HCT116 (cell line): ENCODE results near the gene PLAAT2.

ENCODE experiments used
- ATF3 ChIP-seq: IDR thresholded peaks from 2 replicates; pipeline ENCODE4 v1.6.1; 2012
- EZH2 ChIP-seq: fragments of 200-600 bp; sonication (generic); IDR thresholded peaks from 2 replicates; pipeline ENCODE4 v1.6.1; 2017; ENCODE audit warnings: antibody characterized with exemption, mixed run types
- POLR2A ChIP-seq: IDR thresholded peaks from 2 replicates; pipeline ENCODE4 v1.7.0; 2011; ENCODE audit warnings: borderline replicate concordance; ENCODE audit not compliant: insufficient read depth, insufficient read length; ENCODE audit errors: extremely low read depth
- POLR2AphosphoS5 ChIP-seq: IDR thresholded peaks from 2 replicates; pipeline ENCODE4 v1.6.1; 2011; ENCODE audit warnings: mild to moderate bottlenecking, low read depth, low read length, moderate library complexity
- RAD21 ChIP-seq: IDR thresholded peaks from 2 replicates; pipeline ENCODE4 v1.6.1; 2012; ENCODE audit warnings: low read depth, mild to moderate bottlenecking
- SIN3A ChIP-seq: IDR thresholded peaks from 2 replicates; pipeline ENCODE4 v1.6.1; 2012; ENCODE audit warnings: low read depth
- SP1 ChIP-seq: IDR thresholded peaks from 2 replicates; pipeline ENCODE4 v1.6.1; 2012; ENCODE audit warnings: low read depth
- SRF ChIP-seq: IDR thresholded peaks from 2 replicates; pipeline ENCODE4 v1.6.1; 2012; ENCODE audit warnings: low read depth
- TCF7L2 ChIP-seq: IDR thresholded peaks from 2 replicates; pipeline ENCODE4 v1.7.0; 2011; ENCODE audit warnings: borderline replicate concordance, inconsistent platforms; ENCODE audit not compliant: insufficient read depth, insufficient read length; ENCODE audit errors: extremely low read depth
- ZBTB33 ChIP-seq: IDR thresholded peaks from 2 replicates; pipeline ENCODE4 v1.6.1; 2011; ENCODE audit warnings: mild to moderate bottlenecking, low read length, moderate library complexity; ENCODE audit not compliant: insufficient replicate concordance; ENCODE audit errors: extremely low read depth
- ZNF274 ChIP-seq: fragments of 200-500 bp; sonication (Bioruptor generic); IDR thresholded peaks from 2 replicates; pipeline ENCODE4 v1.6.1; 2014; ENCODE audit warnings: mild to moderate bottlenecking, low read depth, low read length, inconsistent platforms
- TF ChIP-seq, protein P1 (sequence below), 3 experiments: fragments of 200-600 bp in 1 of 3; sonication (generic) in 1 of 3; IDR thresholded peaks in 2 of 3; conservative IDR thresholded peaks in 1 of 3; 2 replicates each; pipeline ENCODE4 v1.5.1; 2012 to 2017; ENCODE audit warnings: low read depth in 2 of 3, low read length in 2 of 3, antibody characterized with exemption in 1 of 3, borderline replicate concordance in 1 of 3, control low read depth in 1 of 3, mild to moderate bottlenecking in 1 of 3, mixed read lengths in 1 of 3, mixed run types in 1 of 3, moderate library complexity in 1 of 3; ENCODE audit not compliant: insufficient read depth in 1 of 3
- TF ChIP-seq, protein P2 (sequence below): IDR thresholded peaks from 2 replicates; pipeline ENCODE4 v1.6.1; 2012; ENCODE audit warnings: low read depth

GRCh38 chr11:63505857-63506528, 57.2 kb downstream of the PLAAT2 start, which contains the start of gene LGALS12:
- TF ChIP-seq TCF7L2 (no peak), POLR2AphosphoS5 (no peak), POLR2A (no peak), ZBTB33 (no peak), EZH2 (no peak), RAD21 (no peak), SP1 (no peak), SRF (no peak), SIN3A (no peak), ATF3 (no peak), ZNF274 (no peak)
- TF ChIP-seq, protein P1, sequence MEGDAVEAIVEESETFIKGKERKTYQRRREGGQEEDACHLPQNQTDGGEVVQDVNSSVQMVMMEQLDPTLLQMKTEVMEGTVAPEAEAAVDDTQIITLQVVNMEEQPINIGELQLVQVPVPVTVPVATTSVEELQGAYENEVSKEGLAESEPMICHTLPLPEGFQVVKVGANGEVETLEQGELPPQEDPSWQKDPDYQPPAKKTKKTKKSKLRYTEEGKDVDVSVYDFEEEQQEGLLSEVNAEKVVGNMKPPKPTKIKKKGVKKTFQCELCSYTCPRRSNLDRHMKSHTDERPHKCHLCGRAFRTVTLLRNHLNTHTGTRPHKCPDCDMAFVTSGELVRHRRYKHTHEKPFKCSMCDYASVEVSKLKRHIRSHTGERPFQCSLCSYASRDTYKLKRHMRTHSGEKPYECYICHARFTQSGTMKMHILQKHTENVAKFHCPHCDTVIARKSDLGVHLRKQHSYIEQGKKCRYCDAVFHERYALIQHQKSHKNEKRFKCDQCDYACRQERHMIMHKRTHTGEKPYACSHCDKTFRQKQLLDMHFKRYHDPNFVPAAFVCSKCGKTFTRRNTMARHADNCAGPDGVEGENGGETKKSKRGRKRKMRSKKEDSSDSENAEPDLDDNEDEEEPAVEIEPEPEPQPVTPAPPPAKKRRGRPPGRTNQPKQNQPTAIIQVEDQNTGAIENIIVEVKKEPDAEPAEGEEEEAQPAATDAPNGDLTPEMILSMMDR (IDR thresholded peaks at IDR 0.05 in 2 of 3, conservative IDR thresholded peaks at IDR 0.05 in 1 of 3; ENCODE audit: borderline replicate concordance in 1 of 3, insufficient read depth in 1 of 3, low read depth in 2 of 3, low read length in 2 of 3) = no peak
- TF ChIP-seq, protein P2, sequence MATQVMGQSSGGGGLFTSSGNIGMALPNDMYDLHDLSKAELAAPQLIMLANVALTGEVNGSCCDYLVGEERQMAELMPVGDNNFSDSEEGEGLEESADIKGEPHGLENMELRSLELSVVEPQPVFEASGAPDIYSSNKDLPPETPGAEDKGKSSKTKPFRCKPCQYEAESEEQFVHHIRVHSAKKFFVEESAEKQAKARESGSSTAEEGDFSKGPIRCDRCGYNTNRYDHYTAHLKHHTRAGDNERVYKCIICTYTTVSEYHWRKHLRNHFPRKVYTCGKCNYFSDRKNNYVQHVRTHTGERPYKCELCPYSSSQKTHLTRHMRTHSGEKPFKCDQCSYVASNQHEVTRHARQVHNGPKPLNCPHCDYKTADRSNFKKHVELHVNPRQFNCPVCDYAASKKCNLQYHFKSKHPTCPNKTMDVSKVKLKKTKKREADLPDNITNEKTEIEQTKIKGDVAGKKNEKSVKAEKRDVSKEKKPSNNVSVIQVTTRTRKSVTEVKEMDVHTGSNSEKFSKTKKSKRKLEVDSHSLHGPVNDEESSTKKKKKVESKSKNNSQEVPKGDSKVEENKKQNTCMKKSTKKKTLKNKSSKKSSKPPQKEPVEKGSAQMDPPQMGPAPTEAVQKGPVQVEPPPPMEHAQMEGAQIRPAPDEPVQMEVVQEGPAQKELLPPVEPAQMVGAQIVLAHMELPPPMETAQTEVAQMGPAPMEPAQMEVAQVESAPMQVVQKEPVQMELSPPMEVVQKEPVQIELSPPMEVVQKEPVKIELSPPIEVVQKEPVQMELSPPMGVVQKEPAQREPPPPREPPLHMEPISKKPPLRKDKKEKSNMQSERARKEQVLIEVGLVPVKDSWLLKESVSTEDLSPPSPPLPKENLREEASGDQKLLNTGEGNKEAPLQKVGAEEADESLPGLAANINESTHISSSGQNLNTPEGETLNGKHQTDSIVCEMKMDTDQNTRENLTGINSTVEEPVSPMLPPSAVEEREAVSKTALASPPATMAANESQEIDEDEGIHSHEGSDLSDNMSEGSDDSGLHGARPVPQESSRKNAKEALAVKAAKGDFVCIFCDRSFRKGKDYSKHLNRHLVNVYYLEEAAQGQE = no peak
